NCI-H748 (cell line): ENCODE data around the gene TULP3.
A peak's percentile ranks its signal among the peaks of the same experiment; 100 is the strongest.

Experiments
- DNase-seq: peaks from one replicate; lab custom pipeline; 2025; ENCODE audit not compliant: unreplicated experiment; lab: John Stamatoyannopoulos, UW

Gene TULP3

DNA sequence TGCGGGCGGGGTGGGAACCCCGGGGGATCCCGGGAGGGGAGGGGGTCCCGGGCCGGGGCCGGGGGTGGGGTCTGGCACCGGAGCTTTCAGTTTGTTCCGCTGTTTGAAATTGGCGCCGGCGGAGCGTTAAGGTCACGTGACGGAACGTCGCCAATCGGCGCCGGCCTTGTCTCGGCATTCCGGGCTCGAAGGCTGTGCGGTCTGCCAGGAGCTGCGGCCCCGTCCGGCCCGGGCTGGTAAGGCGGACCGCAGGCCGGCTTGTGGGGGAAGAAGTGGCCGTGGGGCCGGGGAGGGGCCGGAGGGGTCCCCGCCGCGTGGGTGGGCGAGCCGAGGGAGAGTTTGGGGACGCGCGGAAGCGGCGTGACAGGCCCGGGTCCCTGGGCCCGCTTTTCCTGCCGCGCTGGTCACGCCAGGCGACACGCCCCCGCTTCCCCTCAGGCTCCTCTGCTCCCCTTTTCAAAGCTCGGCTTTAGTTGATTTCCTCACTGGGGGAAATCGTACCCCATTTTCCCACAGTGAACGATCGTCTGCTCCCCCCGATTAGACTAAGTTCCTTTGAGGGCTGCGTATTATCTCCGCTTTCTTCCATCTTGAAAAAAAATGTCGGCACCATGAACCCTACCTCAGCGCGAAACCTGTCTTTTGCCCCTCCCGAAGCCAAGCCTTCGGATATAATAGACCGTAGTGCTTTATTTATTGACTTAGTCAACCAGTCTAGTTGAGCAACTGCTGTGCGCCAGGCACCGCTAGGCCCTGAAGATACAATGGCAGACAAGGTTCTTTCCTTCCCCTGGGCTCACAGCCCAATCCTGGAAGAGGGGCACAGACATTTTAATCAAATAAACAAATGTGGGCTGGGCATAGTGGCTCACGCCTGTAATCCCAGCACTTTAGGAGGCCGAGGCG, 13.4 kb upstream of the TULP3 start, which contains the start of the genes FOXM1 and RHNO1:
TSS of gene FOXM1 (minus strand) at position 128 of the 906 bp plus-strand sequence. CDS start 2,696 bp downstream, outside the sequence.
TSS of gene RHNO1 (plus strand) at position 177 of the 906 bp plus-strand sequence. CDS start 8,144 bp downstream, outside the sequence.
- DNase-seq: peak; percentile 91

DNA sequence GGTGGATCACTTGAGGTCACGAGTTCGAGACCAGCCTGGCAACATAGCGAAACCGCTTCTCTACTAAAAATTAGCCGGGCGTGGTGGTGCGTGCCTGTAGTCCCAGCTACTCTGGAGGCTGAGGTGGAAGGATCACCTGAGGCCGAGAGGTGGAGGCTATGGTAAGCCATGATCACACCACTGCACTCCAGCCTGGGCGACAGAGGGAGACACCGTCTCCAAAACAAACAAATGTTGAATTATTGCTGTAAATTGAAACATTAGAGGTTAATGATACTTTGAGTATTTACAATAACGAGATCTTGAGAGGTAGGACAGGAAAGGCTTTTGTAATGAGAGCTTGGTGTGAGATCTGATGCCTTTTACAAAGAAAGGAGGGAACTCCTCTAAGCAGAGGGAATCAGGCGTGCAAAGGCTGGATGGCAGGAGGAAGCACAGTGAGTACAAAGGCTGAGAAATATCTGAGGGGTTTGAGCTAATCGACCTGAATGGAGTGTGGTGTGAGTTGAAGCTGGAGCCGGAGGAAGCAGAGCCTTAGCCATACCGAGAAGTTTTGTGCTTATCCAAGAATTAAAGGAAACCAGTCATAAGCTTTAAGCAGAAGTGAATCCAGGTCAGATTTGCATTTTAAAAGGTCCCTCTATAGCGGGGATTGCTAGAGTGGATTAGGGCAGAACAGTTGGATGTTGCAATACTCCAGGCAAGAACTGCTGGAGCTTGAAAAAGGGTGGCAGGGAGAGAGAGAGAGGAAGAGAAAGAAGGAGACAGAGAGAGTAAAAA, 12.5 kb upstream of the TULP3 start:
- DNase-seq: peak; percentile 81

DNA sequence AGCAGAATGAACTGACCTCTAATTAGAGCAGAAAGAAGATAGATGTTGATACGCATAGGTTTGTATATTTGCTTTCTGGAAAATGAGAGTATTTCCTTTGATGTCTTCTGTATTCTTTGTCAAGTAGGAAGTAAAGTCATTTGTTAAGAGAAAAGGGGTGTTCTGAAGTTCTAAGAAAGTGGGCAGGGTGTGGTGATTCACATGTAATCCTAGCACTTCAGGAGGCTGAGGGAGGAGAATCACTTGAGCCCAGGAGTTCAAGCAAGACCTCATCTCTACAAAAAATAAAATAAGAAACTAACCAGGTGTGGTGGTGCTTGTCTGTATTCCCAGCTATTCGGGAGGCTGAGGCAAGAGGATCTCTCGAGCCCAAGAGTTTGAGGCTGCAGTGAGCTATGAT, 10.8 kb upstream of the TULP3 start:
- DNase-seq: no peak

DNA sequence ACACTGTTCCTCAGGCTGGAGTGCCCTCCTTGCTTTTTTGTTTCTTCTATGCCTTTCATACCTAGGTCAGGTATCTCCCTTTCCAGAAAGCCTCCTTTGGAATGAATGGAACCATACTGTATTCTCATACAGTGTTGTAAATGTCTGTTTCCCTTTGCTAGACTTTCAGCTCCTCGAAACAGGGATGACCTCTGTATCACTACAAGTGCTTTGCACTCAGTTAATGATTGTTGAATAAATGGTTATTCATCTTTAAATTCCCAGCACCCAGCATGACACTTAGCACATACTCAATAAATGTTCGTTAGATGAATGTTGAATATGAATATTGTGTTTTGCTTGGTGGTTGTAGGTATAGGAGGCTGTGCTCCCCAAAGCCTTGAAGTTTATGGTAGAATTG, 5.9 kb upstream of the TULP3 start:
- no peak for DNase-seq

DNA sequence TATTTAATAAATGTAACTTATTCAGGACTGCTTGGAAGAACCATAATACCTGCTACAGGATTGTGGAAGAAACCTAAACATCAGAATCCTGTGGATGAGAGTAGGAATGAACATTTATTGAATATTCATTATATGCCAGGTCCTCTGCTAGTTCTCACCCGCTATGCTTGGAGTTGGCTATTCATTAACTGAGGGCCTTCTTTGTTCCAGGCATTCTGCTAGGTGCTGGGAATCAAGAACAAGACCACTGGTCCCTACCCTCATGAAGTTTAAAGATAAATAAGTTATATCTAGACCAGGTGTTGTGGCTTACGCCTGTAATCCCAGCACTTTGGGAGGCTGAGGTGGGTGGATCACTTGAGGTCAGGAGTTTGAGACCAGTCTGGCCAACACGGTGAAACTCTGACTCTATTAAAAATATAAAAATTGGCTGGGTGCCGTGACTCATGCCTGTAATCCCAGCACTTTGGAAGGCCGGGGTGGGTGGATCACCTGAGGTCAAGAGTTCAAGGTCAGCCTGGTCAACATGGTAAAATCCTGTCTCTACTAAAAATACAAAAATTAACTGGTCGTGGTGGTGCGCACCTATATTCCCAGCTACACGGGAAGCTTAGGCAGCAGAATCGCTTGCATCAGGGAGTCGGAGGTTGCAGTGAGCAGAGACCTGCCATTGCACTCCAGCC, 3.8 kb upstream of the TULP3 start:
- no peak for DNase-seq

- DNase-seq: no peak
Observed at GRCh38 chr12:2890001-2890387, 697 bp upstream of the TULP3 start.

DNA sequence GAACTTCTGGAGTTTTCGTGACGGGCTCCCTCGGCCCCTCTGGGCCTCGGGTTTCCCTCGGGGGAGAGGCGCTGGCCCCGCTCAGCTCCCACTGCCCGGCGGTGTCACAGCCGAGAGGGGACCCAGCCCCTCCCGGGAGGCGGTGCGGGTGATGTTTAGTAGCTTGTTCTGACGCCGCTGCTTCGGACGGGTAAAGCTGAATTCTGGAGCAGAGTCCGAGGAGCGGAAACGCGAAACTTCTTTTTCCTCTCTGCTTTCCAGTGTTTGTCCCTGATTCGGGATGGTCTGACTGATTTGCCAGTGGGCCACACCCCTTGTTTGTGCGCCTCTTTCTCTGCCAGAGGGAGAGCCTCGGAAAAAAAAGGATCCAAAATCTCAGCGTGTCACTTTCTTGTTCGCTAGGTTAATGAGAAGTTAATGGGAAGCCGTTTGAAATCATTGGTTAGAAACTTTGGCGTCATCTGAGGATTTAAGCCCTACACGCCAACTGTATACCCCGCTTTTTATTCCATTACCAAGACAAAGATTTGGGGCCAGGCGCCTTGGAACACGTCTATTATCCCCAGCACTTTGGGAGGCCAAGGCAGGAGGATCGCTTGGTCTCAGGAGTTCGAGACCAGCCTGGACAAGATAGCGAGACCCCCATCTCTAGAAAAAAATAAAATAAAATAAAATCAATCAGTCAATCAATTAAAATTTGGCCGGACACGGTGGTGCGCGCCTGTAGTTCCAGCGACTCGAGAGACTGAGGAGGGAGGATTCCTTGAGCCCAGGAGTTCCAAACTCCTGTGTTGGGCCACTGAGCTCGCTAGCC, 756 bp downstream of the TULP3 start:
- peak; percentile 60 for DNase-seq

GRCh38 chr12:2892246-2892645, 1.6 kb downstream of the TULP3 start:
- DNase-seq: no peak

- DNase-seq: no peak
Observed at GRCh38 chr12:2893007-2893406, 2.3 kb downstream of the TULP3 start.

GRCh38 chr12:2895051-2895451, 4.4 kb downstream of the TULP3 start:
- DNase-seq: no peak

DNA sequence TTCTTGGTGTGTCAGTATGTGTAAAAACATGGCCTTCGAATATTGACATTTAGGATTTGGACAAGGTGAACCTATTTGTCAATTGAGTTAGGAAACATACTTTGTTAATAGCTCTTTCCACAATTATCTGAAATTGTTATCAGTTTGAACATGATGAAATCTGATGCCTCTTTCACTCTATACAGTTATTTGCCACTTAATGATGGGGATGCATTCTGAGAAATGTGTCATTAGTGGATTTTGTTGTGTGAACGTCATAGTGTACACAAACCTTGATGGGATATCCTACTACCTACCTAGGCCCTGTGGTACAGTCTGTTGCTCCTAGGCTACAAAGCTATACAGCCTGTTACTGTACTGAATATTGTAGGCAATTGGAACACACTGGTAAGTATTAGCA, 4.8 kb downstream of the TULP3 start:
- DNase-seq: no peak

DNA sequence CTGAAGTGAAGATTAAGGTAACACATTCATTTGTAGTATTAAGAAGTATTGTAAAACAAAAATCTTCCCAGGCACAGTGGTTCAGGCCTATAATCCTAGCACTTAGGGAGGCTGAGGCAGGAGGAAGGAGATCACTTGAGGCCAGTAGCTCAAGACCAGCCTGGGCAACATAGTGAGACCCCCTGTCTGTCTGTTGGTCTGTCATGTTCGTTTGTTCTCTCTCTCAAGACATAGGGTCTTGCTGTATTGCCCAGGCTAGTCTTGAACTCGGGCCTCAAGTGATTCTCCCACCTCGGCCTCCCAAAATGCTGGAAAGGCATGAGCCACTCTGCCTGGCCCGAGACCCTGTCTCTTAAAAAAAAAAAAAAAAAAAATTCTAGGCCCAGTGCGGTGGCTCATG, 6.7 kb downstream of the TULP3 start:
- no peak for DNase-seq

- DNase-seq: no peak
Observed at GRCh38 chr12:2900642-2901041, 10.0 kb downstream of the TULP3 start.

GRCh38 chr12:2902272-2902880, 11.7 kb downstream of the TULP3 start:
- DNase-seq: no peak

DNA sequence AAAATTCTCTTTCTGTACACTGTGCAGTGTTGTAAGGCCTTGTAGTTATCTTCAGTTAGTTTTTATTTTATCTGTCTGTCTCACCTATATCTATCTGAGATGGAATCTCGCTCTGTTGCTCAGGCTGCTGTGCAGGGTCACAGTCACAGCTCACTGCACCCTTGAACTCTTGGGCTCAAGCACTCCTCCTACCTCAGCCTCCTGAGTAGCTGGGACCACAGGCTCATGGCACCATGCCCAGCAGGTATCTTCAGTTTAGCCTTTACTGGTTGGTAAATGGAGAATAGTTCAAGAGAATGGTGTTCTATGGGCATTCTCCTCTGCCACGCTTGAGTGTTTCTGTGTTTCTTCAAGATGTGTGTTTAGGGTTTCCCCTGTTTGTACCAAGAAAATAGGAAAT, 13.6 kb downstream of the TULP3 start:
- no peak for DNase-seq

GRCh38 chr12:2912216-2912575, 21.5 kb downstream of the TULP3 start:
- no peak for DNase-seq

DNA sequence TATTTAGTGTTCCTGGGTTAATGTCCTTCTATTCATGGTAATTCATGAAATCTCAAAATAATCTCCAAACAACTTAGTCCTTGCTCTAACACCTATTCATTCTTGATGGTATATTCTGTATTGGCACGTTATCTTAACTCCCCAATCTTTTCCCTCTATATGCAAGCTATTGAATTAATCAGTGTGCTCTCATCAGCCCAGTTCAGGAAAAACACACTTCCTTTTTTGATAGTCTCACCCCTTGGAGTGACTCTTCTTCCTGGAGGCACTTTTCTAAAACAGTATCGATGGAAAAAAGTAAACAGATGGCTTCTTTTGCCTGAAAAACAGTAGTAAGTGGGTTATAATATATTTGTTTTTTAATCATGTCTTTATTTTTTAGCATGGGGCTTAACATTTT, 28.6 kb downstream of the TULP3 start:
- no peak for DNase-seq

DNA sequence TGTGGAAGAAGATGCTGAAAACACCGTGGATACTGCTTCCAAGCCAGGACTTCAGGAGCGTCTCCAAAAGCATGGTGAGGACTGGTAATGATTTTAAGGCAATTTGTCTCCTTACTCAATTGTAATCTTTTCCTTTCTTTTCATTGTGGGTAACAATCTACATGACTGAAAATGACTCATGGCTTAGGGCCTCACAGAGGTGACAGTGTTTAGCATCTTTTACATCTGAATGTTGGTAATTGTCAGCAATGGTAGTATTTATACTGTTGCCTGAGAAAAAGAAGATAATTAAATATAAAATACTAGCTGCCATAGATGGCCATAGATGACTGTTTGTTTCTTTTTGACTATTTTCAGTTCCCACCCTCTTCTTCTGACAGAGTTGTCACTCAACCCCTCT, 31.6 kb downstream of the TULP3 start:
- no peak for DNase-seq

DNA sequence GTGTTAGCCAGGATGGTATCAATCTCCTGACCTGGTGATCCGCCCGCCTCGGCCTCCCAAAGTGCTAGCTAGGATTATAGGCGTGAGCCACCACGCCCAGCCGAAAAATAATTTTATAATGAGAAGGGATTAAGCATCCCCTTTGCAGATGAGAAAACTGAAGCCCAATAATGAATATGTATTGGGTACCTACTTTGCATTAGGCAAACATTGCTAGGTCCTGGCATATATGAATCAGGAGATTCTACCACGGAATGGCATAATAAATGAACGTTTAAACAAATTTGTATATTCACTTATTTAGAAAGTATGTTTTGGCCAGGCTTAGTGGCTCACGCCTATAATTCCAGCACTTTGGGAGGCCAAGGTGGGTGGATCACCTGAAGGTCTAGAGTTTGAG, 32.4 kb downstream of the TULP3 start:
- DNase-seq: no peak

DNA sequence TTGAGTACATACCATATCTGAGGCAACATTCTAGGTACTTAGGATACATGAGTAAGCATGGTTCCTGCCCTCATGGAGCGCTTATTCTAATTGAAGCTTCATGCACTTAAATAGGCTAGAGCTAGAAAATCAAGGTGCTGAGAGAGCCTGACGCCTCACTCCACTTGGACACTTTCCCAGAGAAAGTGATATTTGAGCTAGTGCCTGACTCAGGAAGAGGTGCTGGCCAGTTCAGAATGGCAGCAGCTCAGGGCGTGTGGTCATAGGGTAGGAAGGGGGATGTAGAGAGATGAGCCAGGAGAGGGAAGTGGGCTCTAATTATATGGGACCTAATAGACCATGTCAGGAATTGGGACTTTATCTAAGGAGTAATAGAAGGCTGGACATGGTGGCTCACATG, 33.3 kb downstream of the TULP3 start:
- no peak for DNase-seq
